ENCODE results near the gene AGBL1.

Gene AGBL1

GRCh38 chr15:86905625-86906256 lies 826.1 kb downstream of the AGBL1 start:
- in situ Hi-C loops (cut with HindIII; ENCODE audit: low sequenced_read_pairs): no loop called here

- in situ Hi-C loops (cut with HindIII; ENCODE audit: low sequenced_read_pairs): no loop called here
Observed at GRCh38 chr15:86906376-86906775, 826.7 kb downstream of the AGBL1 start.

GRCh38 chr15:86911022-86911421 lies 831.4 kb downstream of the AGBL1 start:
- in situ Hi-C loops (cut with HindIII; ENCODE audit: low sequenced_read_pairs): no loop called here

GRCh38 chr15:86912661-86913060 lies 833.0 kb downstream of the AGBL1 start:
- in situ Hi-C loops (cut with HindIII; ENCODE audit: low sequenced_read_pairs): no loop called here

GRCh38 chr15:86915811-86916331 lies 836.2 kb downstream of the AGBL1 start:
- in situ Hi-C loops (cut with HindIII; ENCODE audit: low sequenced_read_pairs): no loop called here

GRCh38 chr15:86916671-86917360 lies 837.1 kb downstream of the AGBL1 start:
- in situ Hi-C loops (cut with HindIII; ENCODE audit: low sequenced_read_pairs): no loop called here

- in situ Hi-C loops (cut with HindIII; ENCODE audit: low sequenced_read_pairs): no loop called here
Observed at GRCh38 chr15:86917361-86917671, 837.6 kb downstream of the AGBL1 start.

GRCh38 chr15:86919581-86919980 lies 839.9 kb downstream of the AGBL1 start:
- in situ Hi-C loops (cut with HindIII; ENCODE audit: low sequenced_read_pairs): no loop called here

GRCh38 chr15:86929461-86929860 lies 849.8 kb downstream of the AGBL1 start:
- in situ Hi-C loops (cut with HindIII; ENCODE audit: low sequenced_read_pairs): no loop called here

GRCh38 chr15:86932456-86932855 lies 852.8 kb downstream of the AGBL1 start:
- in situ Hi-C loops (cut with HindIII; ENCODE audit: low sequenced_read_pairs): no loop called here

GRCh38 chr15:86935841-86936240 lies 856.2 kb downstream of the AGBL1 start:
- in situ Hi-C loops (cut with HindIII; ENCODE audit: low sequenced_read_pairs): no loop called here

GRCh38 chr15:86942285-86942684 lies 862.6 kb downstream of the AGBL1 start:
- in situ Hi-C loops (cut with HindIII; ENCODE audit: low sequenced_read_pairs): no loop called here

- in situ Hi-C loops (cut with HindIII; ENCODE audit: low sequenced_read_pairs): no loop called here
Observed at GRCh38 chr15:86948719-86949118, 869.0 kb downstream of the AGBL1 start.

- in situ Hi-C loops (cut with HindIII; ENCODE audit: low sequenced_read_pairs): no loop called here
Observed at GRCh38 chr15:86959254-86959653, 879.6 kb downstream of the AGBL1 start.

GRCh38 chr15:86961669-86962068 lies 882.0 kb downstream of the AGBL1 start:
- in situ Hi-C loops (cut with HindIII; ENCODE audit: low sequenced_read_pairs): no loop called here

- in situ Hi-C loops (cut with HindIII; ENCODE audit: low sequenced_read_pairs): no loop called here
Observed at GRCh38 chr15:86964271-86964670, 884.6 kb downstream of the AGBL1 start.

GRCh38 chr15:86968244-86968643 lies 888.6 kb downstream of the AGBL1 start:
- in situ Hi-C loops (cut with HindIII; ENCODE audit: low sequenced_read_pairs): no loop called here

- in situ Hi-C loops (cut with HindIII; ENCODE audit: low sequenced_read_pairs): no loop called here
Observed at GRCh38 chr15:86969364-86969763, 889.7 kb downstream of the AGBL1 start.

- in situ Hi-C loops (cut with HindIII; ENCODE audit: low sequenced_read_pairs): no loop called here
Observed at GRCh38 chr15:86973284-86973844, 893.7 kb downstream of the AGBL1 start.

- in situ Hi-C loops (cut with HindIII; ENCODE audit: low sequenced_read_pairs): no loop called here
Observed at GRCh38 chr15:86988033-86988432, 908.4 kb downstream of the AGBL1 start.

GRCh38 chr15:87021751-87022150 lies 942.1 kb downstream of the AGBL1 start:
- in situ Hi-C loops (cut with HindIII; ENCODE audit: low sequenced_read_pairs): no loop called here

GRCh38 chr15:87031540-87032230 lies 952.0 kb downstream of the AGBL1 start:
- in situ Hi-C loops (cut with HindIII; ENCODE audit: low sequenced_read_pairs): no loop called here

Data from DLD1 (cell line).